GM19395 (cell line): ENCODE results near the gene CNTRL.

Experiments
- ATAC-seq: cut with Tn5 transposase; IDR thresholded peaks from one replicate; pipeline ENCODE4 v1.9.1; 2021; ENCODE audit warnings: mild to moderate bottlenecking, moderate library complexity; ENCODE audit not compliant: unreplicated experiment

CNTRL gene

DNA sequence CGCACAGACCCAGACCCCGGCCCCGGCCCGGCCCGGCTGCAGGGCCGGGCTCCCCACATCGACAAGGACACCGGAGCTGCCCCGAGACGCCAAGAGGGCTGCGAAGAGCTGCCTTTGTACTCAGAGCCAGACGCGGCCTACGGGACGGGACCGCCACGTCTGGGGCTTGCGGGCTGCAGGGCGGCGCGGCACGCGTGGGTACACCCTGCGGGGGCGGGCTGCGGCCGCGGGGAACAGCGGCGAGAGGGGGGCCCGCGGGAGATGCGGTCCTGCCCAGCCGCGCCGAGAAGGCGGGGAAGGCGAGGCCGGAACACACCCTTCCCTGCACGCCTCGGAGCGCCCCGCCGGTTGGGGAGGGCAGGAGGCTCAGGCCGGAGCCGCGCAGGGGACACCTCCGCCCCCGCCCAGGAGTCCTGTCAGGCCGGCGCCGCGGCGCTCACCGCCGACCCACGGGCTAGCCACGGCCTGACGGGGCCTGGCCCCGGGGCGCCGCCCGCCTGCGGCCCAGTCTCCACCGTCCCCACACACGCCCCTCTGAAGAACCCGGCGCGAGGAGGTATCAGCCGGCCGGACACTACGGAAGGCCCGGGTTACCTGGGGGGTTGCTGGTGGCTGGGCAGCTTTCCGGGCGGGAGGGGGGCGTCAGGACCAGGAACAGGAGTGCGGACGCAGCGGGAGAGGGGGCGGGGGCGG is 126.4 kb downstream of the CNTRL start:
- peak; percentile 21 for ATAC-seq

DNA sequence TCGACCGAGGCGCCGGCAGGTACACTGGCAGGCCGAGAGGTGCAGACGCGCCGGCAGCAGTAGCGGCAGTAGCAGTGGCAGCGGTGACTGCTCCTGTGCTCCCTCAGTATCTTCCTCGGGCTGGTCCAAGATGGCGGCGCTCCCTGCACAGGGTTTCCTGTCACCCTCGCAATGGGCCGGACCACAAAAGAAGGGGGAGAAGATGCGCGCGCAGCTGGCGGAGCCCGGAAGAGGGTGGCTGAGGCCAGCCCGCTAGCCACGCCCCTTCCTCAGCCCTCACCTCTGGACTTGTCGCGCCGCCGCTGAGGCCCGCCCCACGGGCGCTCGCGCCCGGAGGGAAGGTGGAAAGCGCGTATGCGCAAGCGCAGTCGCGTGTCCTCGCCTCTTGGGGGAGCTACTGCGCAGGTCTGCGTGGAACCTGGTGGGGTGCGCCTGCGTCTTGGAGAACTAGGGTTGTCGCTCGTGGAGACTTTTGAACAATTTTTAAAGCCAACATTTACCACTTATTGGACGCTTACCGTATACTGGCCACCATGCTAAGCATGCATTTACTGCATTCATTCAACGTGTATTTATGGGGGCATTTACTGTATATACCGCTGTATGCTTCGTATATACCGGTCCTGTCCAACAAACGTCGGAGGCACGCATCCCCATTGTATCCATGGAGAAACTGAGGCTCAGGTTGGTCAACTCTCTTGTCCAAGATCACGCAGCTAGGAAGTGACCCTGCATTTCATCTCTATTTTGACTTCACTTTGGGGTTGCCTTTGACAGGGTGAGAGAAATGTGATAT is 127.2 kb downstream of the CNTRL start, which contains the start of gene RAB14:
TSS of gene RAB14 (minus strand) at position 132 of the 796 bp plus-strand sequence. CDS start 8,457 bp downstream, outside the sequence.
- ATAC-seq: peak; percentile 87

DNA sequence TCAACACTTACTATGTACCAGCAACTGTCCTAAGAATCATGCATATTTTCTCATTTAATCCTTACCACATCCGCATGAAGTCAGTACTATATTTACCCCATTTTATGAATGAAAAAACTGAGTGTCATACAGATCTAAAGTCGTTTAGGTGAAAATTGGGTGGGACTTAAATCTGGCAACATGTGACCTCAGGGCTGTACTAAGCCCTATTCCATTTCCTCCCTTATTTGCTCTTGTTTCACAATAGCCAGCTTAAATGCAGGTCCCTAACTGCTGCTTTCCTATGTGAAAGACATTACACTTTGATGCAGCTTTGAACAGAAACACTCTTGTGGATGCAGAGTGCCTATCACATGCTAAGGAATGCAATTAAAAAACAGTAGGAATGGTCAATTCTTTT is 129.4 kb downstream of the CNTRL start:
- no peak for ATAC-seq

DNA sequence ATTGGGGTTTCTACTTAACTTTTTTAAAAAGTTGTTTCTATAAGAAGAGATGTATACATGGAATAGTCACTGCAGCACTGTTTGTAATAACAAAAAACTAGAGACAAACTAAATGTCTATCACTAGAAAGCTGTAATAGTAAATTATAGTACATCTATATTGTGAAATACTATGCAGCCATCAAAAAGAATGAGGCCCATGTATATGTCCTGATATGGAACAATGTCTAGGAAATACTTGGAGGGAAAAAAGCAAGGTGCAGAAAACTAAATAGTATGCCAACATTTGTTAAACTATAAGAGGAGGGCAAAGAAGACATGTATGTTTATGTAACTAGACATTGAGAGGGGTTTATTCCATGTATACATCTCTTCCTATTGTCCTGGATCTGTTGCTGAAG is 129.9 kb downstream of the CNTRL start:
- no peak for ATAC-seq

DNA sequence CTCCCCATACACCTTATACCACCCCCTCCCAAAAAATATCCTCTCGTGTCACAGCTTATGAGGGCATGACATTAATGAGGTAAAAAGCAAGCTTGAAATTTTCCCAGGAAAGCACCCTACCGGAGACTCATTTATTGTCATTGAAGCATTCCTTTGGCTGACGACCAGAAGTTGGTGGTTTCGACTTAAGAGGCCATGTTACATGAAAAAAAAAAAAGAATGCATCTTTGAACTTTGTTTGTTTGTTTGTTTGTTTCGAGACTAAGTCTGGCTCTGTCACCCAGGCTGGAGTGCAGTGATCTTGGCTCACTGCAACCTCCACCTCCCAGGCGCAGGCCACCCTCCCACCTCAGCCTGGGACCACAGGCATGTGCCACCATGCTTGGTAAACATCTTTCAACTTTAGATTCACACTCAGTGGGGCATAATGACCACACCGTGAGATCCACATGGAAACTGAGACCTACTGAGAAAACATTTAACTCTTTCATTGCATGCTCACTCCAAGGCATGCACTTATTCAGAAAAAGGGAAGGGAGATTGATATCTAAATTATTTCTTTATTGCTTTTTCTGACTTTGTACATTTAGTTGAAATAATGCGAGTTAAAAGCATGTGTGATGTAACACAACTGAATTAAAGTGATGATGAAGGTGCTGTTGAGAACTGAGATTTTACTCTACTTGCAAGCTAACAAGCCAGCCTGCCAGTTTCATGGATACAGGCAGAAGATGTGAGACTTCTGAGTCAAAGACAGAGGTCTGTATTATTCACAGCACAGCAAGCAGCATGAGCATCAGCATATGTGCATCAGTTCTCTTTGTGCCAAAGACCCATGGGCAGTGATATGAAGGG is 132.0 kb downstream of the CNTRL start:
- peak; percentile 40 for ATAC-seq

DNA sequence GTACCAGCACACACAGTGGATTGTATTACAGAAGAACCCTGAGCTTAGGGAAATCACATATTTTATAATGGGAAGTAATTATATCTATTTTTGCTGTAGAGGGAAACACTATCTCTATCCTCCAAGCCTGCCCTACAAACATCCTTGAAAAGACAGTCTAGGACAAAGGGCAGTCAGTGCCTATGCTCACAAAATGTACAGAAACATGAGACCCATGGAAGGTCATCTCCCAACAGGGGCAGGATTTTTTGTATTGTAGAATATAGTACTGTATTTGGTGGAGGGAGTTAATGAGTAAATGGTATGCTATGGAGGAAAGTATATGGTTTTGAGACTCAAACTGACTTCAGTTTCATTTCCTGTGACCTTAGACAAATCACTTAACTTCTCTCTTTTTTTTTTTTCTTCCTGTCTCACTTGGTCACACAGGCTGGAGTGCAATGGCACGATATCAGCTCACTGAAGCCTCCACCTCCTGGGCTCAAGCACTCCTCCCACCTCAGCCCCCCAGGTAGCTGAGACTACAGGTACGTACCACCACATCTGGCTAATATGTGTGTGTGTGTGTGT is 132.7 kb downstream of the CNTRL start:
- ATAC-seq: peak; percentile 91

DNA sequence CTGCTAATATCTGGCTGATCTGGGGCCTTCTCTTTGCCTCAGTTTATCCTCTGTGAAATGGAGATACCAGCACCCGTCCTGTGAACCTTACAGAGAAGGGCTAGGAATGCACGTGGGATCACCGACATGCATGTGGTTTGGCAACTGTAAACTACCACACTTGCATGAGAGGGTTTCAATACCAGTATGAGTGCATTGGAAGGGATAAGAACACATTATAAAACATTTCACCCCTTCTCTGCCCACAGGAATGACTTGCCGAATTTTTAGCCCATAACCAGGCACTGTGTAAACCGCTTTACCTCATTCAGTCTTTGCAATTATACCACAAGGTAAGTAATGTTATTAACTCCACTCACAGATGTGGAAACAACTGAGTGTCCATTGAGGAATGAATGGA is 135.8 kb downstream of the CNTRL start:
- no peak for ATAC-seq

DNA sequence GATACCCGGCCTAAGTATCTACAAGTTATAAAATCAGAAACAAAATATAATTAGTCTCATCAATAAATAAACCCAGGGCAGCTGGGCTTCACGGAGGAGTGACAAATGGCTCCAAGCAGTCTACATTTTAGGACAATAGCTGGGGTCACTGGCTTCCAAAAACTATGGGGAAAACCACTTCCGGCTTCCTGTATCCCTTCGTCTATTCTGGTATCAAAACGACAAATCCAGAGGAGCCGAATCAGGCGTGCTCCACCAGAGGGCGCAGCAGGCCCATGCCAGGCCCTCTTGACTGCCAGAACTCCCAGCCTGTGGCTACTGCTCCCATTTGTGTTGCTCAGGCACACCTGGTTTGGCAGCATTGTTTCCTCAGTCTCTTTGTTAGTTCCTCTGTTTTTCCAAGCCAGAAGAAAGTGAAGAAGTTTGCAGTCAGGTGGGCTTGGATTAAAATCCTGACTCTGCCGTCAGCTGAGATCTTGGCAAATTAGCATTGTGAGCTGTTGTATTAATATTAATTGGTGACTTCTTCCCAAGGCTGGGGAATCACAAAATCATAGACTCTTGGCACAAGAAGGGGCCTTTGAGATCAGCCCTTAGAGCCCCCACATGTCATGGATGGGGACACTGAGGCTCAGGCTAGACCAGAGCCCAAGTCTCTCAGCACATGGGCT is 138.5 kb downstream of the CNTRL start:
- no peak for ATAC-seq

DNA sequence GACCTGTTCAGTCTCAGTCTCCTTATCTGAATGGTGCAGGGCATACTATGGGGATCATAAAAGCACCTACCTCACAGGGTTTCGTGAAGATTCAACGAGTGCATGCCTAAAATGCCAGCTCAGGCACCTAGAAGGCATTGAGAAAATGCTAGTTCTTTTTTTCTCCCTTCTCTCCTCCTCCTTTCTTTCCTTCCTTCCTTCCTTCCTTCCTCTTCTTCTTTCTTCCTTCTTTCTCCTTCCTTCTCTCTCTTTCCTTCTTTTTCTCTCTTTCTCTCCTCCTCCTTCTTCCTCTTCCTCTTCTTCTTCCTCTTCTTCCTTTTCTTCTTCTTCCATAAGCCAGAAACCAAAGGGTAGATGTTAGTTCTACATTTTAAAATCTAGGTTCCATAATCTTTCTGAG is 139.2 kb downstream of the CNTRL start:
- ATAC-seq: no peak

DNA sequence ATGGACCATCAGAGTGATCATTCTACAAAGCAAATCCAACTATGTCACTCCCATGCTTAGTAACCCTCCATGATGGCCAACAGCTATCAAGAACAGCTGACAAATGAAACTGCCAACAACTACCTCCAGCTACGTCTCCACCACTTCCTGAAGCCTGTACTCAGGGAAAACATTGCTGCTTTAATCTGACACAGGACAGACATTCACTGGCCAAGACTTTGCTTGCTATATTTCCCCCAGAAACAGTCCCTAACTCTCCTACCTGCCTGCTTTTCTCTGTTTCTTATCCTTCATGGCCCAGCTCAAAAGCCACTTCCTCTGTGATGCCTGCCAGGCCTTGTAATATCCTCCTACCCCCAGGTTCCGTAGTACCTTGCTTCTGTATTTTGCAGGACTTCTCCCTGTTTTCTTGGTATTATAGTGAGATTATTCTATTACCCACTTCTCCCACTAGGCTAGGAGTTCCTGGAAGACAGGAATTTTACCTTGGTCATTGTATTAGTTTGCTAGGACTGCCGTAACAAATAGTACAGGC is 141.6 kb downstream of the CNTRL start:
- ATAC-seq: no peak

DNA sequence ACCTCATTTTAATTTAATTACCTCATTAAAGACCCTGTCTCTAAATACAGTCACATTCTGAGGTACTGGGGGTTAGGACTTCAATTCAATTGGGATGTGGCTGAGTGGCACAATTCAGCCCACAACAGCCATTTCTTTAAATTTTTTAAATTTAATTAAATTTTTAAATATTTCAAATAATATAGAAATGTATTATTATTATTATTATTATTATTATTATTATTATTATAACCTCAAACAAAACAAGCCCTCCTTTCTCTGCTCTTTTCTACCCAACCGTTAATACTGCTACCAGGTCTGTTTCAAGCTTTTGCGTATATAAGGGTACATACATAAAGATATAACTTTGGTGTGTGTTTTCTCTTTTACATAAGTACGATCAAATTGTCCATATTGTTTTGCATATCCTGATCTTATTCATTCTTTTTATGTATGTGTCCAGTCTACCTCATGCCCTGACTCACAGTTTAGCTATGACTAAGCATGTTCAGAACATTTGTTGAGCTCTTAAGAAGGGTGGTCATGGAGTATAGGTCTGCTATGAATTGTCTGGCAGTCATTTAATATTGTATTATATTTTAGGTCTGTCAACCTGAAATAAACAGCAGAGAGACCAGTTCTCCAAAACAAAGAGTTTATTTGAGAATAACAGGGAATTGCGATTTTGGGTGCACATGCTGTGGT is 143.0 kb downstream of the CNTRL start:
- peak; percentile 60 for ATAC-seq

DNA sequence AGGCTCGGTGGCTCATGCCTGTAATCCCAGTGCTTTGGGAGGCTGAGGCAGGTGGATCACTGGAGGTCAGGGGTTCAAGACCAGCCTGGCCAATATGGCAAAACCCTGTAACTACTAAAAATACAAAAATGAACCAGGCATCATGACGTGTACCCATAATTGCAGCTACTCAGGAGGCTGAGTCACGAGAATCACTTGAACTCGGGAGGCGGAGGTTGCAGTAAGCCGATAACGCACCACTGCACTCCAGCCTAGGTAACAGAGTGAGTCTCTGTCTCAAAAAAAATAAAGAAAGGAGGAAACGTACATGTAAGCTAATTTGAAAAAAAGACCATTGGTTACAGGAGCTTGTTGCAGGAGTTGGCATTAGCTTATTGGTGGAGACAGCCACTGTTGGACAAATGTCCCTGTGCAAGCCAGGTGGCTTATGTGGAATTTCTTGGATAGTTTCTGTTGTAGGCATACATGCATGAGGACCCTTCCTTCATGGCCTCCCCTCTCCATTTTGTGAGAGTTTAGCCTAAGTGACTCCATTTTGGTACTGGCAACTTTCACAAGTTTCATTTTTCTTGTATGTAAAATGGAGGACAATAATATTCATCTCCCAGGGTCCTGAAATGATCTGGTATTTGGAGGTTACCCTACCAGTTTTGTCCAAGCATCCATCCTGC is 143.7 kb downstream of the CNTRL start:
- ATAC-seq: no peak

DNA sequence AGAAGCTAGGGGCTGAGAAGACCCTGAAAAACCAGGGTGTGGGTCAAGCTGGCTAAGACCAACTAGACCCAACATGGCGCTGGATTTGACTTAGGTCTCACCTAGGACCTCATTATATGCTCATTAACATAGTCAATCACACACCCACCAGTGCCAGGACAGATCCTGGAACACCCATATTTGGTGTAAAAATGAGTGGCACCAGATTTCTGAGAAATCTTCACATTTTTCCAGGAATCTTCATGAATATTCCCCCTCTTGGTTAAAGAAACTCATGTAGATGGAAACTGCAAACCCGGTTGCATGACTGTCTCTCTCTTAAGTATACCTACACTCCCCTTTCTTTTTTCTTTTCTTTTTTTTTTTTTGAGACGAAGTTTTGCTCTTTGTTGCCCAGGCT is 144.8 kb downstream of the CNTRL start:
- no peak for ATAC-seq

DNA sequence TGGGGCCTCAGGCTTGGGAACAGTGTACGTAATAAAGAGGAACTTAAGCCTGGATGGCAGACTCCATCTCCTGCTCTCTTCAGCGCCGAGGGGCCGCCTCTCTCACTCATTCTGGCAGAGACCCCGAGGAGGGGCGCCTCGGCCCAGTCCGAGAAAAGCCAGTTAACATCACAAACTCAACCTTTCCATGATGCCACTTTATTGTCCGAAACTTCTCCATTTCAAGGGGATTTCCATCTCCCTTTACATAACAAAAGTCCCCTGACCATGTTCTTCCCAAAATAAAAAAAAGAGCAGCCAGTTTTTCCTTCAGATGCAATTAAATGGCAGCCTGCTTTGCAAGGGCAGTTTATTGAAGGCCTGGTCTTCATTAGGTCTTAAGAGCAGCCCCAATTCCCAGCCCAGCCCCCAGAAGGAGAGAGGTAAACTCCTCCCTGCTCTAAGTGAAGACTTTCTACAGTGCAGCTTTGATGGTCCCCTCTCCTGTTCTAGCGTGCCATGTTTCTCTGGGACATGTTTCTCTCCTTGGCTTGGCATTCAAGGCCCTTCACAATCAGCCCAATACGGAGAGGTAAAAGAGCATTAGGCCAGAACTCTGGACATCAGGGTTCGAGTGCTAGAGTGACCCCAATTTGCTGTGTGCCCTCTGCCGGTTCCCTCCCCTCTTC is 146.4 kb downstream of the CNTRL start:
- no peak for ATAC-seq

DNA sequence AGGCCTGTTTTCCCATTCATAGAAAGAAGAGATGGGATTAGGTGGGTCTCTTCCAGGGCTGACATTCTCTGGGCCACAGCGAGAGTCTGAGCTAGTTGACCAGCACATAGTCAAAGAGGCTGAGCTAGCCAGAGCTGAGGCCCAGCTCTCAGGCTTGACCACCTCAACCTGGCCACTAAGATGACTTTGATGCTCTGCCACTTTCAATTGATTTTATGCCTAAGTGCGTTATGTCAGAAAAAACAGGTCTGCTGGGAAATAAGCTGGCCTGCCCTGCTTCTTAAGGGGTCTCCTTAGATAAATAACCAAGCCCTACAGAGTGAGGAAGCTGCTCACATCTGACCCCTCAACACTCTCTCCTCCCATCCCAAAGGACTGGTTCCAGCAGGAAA is 146.9 kb downstream of the CNTRL start:
- ATAC-seq: no peak

DNA sequence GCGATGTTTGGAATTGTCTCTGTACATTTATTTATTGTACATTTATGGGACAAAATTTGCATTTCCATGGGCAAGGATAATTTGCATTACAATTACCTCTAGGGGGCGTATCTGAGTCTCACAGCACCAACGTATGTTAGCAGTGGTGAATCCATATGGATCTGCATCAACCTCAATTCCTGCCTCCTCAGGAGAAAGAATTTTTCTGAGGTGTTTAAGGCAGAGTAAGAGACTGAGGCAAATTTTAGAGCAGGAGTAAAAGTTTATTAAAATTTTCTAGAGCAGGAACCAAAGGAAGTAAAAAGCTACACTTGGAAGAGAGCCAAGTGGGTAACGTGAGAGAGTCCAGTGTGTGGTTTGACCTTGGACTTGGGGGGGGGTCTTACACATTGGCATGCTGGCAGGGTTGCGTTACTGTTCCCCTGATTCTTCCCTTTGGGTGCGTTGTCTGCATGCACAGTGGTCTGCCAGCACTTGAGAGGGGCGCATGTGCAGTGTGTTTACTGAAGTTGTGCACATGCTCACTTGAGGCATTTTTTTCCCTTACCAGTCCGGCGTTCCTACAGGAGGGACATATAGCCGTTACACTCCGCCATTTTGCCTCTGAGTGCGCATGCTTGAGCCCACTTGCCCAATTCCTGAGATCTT is 147.9 kb downstream of the CNTRL start:
- no peak for ATAC-seq

DNA sequence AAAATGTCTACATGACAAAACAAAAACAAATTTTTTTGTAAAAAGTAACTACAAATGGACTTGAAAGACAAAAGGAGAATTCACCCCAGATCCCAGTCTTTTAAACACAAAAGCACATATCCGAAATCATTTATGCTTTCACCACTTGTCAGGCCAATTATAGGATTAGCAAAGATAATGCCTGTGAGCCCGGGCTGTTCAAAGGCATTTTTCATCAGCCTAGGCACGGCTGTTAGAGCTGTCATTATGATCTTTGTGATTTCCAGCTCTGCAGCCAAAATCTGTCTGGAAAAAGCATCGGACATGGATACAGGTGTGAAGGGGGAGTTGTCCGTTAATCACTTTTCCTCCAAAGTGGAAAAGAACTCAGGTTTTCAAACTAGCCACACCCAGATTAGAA is 150.5 kb downstream of the CNTRL start:
- ATAC-seq: no peak

DNA sequence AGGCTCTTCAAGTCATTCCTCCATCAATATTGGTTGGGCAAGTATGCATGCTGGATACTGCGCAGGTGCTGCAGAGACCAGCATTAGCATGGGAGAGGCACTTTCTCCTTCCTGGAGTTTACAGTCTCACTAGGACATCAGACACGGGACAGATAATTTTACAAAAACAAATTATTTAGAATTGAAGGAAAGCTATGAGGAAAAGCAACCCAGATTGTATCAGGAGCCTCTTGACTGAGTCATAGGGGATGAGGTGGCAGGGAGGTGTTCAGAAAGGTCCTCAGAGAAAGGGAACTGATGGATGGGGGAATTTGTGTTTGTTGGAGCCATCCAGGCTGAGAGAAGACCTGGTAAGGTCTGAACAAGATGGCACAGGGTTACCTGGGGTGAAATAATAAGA is 151.4 kb downstream of the CNTRL start:
- no peak for ATAC-seq
